Neural cell (in vitro differentiated cells): ENCODE data around the gene PLCB1.

ENCODE experiments used
- CTCF ChIP-seq: fragments of 450-650 bp; IDR thresholded peaks from 2 replicates; pipeline ENCODE4 v1.5.1; 2014; ENCODE audit warnings: antibody characterized with exemption, mild to moderate bottlenecking, moderate library complexity; ENCODE audit not compliant: poor library complexity, severe bottlenecking
- EP300 ChIP-seq: fragments of 450-650 bp; conservative IDR thresholded peaks from 2 replicates; pipeline ENCODE4 v1.6.1; 2014; ENCODE audit warnings: antibody characterized with exemption, mild to moderate bottlenecking, moderate library complexity; ENCODE audit not compliant: poor library complexity, severe bottlenecking
- EZH2 ChIP-seq: fragments of 200-600, 300-800 bp; shearing (Covaris generic), sonication (generic); IDR thresholded peaks from 2 replicates; pipeline ENCODE4 v1.6.1; 2014; ENCODE audit warnings: antibody characterized with exemption, low read length, borderline replicate concordance, mild to moderate bottlenecking; ENCODE audit not compliant: insufficient read depth, poor library complexity, severe bottlenecking
- MXI1 ChIP-seq: fragments of 450-650 bp; conservative IDR thresholded peaks from 2 replicates; pipeline ENCODE4 v1.6.1; 2014; ENCODE audit warnings: antibody characterized with exemption, mild to moderate bottlenecking; ENCODE audit not compliant: poor library complexity, severe bottlenecking
- POLR2AphosphoS5 ChIP-seq: IDR thresholded peaks from 2 replicates; pipeline ENCODE4 v1.6.1; 2012
- RAD21 ChIP-seq: fragments of 450-650 bp; conservative IDR thresholded peaks from 2 replicates; pipeline ENCODE4 v1.6.1; 2014; ENCODE audit warnings: antibody characterized with exemption, mild to moderate bottlenecking, moderate library complexity
- REST ChIP-seq: IDR thresholded peaks from 2 replicates; pipeline ENCODE4 v1.6.1; 2012; ENCODE audit warnings: borderline replicate concordance
- SMC3 ChIP-seq: fragments of 450-650 bp; conservative IDR thresholded peaks from 2 replicates; pipeline ENCODE4 v1.6.1; 2014; ENCODE audit warnings: antibody characterized with exemption, mild to moderate bottlenecking, moderate library complexity; ENCODE audit not compliant: poor library complexity
- TAF1 ChIP-seq: IDR thresholded peaks from 2 replicates; pipeline ENCODE4 v1.6.1; 2012; ENCODE audit warnings: low read depth

GRCh38 chr20:8393381-8393780, 261.3 kb downstream of the PLCB1 start:
- TF ChIP-seq TAF1 (no peak), SMC3 (no peak), REST (no peak), CTCF (no peak), POLR2AphosphoS5 (no peak), MXI1 (no peak), EP300 (no peak), EZH2 (no peak), RAD21 (no peak)
